GM18868 (cell line): ENCODE data around the gene SUN5.

Source experiments
- ATAC-seq: cut with Tn5 transposase; IDR thresholded peaks from one replicate; pipeline ENCODE4 v1.9.1; 2021; ENCODE audit warnings: mild to moderate bottlenecking, moderate library complexity; ENCODE audit not compliant: unreplicated experiment

Gene SUN5

DNA sequence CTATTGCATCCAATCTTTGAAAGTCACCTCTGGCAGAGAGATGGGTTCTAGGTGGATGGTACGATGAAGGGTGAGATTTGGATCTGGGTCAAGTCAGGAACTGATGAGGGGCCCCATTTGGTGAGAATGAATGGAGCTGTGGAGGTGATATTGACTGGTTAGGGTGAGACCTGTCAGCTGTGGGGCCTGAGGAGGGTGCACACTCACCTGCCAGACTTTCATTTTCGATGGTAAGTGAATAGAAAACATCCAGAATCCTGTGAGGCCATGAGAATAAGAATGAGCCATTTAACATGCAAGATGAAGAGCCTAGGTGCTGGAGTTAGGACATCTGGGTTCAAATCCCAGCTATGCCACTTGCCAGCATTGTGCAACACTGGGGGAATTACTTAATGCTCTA, 6.8 kb downstream of the SUN5 start:
- no peak for ATAC-seq

DNA sequence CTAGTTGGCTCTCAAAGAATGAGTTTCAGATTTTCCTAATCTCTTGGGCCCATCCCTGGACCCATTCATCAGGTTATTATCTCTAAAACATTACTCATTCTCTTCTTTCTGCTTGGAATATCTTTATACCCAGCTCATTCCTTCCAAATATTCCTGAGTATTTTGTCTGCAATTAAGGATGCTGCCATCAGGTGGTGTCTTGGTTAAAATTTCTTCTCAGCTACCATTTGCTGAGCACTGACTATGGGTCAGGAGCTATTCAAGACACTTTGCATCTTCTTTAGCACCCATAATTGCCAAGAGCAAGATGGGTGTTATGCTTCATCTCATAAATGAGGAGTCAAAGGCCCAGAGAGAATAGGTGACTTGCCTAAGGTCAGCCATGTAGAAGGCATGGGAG, 8.4 kb downstream of the SUN5 start:
- ATAC-seq = no peak

DNA sequence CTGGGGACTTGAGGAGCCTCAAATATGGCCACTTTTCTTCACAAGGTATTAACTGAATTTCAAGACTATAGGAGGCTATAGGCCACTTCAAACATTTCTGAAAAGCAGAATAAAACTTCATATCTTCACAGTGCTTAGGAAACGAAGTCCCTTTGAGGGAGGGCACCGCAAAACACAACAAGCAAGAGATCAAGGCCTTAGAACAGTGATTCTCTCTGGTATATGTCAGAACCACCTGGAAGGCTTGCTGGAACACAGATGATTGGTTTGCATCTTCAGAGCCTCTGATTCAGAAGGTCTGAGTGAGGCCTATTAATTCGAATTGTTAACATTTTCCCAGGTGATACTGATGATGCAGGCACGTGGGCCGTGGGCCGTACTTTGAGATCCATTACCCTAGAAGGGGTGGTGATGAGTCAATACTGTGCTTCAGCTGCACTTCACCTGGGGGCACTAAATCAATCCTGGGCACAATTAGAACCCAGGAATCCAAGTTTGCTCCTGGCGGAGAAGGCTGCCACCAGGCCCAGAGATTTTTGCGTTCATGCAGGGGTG, 10.7 kb downstream of the SUN5 start:
- ATAC-seq = no peak

DNA sequence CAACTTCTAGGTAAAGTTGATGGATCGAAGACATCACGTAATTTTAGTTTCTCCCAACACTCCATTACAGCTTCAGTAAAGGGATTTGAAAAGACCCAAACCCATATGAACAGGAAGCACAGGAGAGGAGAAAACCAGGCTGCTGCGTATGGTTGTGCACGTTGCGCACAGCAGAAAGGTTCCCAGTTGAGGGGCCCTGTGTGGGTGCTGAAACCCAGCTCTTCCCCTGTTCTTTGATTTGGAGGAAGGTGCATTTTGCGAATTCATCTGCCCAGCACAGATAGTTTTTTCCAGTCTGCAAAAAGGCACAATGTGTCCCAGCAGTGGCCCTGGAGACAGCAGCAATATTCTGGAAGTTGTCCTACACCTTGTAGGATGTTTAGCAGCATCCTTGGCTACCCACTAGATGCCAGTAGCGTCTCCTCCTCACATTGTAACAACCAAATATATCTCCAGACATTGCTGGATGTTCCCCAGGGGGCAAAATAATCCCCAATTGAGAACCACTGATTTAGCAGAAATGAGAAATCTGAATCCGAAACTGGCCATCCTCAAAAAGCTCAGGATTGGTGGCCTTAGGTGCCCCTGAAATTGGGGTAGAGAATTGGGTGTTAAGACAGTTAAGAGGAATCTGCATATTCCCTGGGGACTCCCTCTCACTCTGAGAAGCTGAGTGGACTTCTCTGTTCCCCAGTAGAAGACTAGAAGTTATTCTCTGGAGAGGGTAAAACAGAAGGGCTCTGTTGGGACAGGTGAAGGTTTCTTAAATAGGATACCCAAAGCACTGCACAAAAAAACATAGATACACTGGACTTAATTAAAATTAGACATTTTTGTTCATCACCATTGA, 12.2 kb downstream of the SUN5 start:
- ATAC-seq = no peak

DNA sequence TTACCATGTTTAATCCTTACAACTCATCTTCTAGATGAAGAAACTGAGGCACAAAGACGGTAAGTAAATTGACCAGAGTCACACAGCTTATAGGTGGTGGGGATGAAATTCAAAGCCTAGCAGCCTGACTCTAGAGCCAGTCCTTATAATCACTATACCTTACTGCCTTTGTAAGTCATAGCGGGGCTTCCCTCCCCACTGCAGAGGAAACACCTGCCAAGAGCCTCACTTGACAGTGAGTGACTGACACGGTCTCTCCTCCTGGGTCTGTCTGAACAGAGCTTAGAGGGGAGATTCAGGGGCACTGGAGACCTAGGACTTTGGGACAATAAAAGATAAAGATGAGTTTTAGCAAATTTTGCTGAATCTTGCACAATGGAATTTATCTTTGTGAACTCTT, 12.8 kb downstream of the SUN5 start:
- ATAC-seq = no peak

DNA sequence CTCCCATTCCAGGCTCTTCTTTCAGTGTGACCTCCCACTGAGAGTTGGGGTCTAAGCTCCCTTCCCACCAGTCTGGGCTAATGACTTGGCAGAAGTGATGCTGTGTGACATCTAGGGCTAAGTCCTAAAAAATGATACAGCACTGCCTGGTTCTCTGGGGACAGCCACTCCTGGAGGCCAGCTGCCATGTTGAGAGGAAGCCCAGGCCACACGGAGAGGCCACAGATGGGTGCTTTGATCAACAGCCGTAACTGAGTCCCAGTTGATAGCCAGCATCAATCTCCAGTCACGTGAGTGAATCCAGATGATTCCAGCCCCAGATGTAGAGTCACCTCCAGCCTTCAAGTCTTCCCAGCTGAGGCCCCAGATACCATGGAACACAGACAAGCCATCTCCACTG, 13.8 kb downstream of the SUN5 start:
- no peak for ATAC-seq

DNA sequence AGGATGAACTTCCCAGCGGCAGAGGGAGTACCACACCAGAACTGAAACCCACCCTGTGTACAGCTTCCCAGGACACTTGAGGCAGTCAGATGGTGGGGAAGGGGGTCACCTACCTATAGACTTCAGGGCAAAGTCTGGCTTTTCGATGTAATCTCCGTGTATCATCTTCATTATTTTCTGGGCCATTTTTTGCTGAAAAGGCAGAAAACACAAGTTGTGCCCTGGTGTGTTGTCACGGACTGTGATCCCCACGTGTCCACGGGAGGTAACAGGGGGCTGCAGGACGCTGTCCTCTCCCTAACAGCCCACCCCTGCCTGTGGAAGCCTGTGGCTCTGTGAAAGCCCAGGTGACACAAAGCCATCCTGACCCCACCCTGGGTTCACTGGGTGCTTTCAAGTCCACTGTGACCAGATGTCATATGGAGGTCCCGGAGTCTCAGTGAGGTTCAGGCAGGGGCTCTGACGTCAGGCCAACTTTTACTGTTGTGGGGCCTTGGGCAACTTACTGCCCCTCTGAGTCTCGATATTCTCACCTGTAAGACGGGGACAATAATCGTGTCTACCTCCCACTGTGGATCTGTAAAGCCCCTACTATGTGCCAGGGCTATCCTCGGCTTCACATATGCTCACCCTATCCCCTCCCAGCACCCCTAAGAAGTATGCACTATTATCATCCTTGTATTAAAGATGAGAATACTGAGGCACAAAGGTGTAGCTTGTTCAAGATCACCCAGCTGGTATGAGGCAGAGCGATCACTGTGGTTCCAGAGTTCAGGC, 14.5 kb downstream of the SUN5 start:
- ATAC-seq = no peak

DNA sequence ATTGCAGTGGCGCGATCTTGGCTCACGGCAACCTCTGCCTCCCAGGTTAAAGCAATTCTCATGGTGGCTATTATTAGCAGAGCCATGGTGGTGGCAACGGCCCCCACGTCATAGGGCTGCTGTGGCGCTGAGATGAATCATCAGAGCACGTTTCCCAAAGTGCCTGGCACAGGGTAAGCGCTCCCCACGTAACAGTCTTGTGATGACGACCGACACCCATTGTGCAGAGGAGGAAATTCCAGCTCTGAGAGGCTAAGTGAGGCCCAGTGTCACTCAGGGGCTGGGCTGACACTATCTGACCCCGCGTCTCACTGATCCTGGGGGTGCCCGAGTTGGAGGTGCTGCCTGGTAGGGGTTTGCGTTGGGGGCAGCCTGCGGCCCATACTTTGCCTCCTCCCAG, 16.2 kb downstream of the SUN5 start:
- ATAC-seq = no peak

DNA sequence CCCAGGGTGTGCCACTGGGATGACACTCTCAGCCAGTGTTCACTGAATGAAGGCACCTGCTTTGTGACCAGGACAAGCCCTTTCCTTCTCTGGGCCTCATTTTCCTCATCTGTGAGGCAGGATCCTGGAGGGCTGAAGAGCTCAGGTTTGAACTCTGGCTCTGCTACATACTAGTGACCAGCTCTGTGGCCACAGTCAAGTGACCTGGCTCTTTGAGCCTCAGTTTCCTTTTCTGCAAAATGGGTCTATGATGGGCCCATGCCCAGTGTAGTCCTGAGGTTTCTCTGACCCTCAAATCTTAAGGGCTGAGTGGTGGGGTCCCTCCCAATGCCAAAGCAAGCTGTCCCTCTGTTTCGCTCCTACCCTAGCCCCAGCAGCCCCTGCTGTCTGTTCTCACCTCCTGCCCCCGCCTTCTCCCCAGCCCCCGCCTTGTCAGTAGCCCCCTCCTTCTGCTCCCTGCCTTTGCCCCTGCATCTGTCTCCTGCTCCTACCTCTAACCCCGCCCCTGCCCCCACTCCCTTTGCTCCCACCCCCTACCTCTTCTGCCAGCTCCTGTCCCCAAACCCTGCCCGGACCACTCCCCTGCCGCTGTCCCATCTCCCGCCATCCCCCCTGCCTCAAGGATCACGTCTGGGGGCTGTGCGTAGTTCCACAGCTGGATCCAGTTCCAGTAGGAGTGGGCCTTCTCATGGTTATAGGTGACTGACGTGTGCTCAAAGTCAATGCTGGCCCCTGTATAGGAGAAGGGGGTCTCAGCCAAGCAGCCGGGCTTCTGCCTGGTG, 17.0 kb downstream of the SUN5 start:
- ATAC-seq = no peak

DNA sequence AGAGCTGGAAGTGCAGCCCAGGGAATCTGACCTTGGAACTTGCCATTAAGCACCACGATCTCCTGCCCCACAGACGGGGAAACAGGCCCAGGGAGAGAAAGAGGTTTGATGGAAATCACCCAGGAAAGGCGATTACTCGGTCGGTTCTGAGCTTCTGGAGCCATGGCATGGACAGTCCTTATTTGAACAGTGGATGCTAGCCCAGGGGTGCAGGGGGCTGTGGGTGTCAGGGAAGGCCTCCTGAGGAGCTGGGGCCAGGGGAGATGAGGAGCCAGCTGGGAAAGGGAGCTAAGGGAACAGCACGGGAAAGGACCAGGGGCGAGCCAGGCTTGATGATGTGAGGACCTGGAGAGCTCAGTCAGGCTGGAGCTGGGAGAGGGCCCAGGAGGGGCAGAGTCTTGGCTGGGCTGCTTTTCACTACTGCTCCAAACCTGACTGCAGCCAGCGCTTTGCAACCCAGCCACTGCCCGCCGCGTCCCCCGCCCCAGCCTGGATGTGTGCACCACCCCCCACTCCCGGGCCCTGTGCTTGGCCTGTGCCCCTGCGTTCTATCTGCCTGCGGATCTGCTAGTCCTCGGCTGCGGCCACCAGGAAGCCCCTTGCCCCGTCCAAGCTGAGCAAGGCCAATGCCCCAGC, 17.8 kb downstream of the SUN5 start:
- no peak for ATAC-seq

DNA sequence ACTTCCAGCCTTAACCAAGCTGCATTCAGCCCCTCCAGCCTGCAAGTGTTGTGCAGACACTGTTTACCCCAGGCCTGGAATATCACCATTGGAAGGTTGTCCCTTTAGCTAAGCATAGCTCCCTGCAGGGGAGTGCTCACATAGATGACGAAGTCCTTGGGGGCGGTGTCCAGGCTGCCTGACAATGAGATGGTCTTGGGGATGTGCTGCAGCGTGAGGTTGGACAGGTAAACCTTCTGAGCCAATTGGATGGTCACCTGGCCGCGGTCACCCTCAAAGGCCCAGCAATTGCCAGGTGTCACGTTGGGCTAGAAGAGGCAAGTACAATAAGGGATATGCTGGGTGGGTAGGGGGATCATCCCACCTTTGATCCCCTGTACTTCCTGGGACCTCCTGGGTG, 18.6 kb downstream of the SUN5 start:
- ATAC-seq = no peak

DNA sequence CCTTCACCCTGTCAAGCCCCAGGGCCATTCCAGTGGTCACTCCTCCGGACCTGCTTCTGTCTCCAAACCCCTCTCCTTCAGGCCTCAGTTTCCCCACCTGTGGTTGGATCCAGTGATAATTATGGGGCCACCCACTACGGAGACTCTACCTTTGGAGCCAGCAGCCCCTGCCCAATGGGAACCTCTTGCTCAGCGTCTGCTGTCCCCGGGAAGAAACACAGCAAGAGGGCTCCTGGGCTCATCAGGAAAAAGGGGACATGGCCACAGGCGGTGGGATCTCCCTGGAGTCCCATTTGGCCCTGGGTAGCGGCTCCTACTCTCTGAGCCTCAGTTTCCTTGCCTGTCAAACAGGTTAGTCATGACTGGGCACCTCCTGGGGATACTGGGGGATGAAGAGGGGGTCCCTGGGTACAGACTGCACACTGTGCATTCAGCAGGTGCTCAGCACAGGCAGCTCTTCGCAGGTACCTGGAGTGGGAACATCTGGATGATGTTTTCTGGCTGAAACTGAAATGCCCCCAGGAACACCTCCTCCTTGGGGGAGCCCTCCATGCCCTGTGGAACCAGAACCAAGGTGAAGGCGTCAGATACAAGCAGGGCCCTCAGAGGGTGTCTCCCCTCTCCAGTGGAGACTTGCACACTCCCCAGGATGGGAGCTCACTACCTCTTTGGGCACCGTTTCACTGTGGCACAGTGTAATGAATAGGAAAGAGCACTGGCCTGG, 19.4 kb downstream of the SUN5 start:
- no peak for ATAC-seq

DNA sequence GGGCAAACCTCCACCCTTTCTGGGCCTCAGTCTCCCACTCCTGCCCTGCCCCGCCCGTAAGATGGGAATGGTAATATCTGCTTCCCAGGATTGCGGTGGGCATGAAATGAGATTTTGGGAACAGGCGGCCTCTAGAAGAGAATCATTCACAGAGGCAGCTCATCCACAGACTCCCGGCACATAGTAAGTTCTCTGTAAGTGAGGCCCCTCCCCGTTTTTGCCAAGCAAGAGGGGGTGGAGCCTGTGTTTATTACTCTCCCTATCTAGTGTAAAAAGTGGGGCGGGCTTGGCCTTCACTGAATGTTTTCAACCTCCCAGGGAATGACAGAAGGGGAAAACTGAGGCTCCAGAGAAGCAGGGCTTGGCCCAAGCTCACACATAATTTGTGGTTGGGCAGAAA, 20.0 kb downstream of the SUN5 start:
- ATAC-seq = no peak

DNA sequence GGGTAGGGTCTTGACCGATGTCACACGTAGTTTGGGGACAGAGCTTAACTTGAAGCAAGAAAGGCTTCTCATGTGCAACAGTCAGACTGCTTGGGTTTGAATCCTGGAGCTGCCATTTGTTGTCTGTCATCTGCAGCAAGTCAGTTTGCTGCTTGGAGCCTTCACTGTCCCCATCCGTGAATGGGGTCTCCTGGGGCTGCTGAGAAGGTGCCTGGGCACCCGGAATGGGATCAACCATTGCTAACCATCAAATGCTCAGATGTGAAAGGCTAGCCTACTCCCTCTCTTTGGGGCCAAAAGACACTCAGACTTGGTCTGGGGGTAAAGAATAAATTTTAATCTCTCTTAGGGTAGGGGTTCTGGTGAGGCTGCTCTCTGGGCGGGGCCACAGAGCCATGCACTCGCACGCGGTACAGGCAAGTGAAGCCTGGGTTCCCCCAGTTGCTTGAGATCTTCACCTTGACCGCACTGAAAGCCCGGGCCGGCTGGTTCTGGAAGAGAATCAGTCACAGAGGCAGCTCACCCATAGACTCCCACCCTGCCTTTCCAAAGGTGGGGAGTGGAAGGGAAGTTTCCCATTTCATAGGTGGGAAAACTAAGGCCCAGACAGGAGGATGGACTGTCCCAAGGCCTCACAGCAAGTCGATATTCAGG, 20.6 kb downstream of the SUN5 start:
- ATAC-seq = no peak

DNA sequence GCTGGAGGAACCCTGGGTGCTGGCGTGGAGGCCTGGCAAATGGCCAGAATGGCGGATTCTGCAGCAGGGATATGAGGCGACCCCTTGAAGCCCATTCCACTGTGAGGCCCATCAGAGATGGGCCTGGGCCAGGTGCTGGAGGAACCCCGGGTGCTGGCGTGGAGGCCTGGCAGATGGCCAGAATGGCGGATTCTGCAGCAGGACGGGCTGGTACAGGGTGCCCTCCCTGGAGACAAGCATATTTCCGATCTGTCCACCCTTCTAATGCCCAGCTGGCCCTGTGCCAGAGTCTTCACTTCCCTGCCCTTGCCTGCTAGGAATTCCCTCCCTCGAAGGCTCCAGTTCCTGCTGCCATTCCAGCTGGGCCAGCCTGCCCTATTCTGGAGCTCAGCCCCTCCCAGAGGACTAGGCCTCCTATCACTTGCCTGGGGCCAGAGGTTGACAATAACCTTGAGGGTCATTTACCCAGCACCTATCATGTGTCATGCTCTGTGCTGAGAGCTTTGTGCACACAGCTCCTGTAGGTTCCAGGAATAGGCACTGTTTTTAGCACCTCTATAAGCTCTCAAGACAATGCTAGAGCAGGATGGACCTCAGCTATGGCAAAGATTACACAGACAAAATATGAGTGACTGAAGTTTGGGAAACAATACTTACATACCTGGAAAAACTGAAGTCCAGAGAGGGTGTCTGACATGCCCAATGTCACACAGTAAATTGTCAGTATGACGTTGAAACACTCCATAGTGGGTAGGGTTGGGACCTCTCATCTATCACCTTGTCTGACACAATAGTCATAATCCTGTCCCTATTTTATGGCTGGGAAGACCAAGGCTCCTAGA, 21.4 kb downstream of the SUN5 start:
- ATAC-seq = no peak

DNA sequence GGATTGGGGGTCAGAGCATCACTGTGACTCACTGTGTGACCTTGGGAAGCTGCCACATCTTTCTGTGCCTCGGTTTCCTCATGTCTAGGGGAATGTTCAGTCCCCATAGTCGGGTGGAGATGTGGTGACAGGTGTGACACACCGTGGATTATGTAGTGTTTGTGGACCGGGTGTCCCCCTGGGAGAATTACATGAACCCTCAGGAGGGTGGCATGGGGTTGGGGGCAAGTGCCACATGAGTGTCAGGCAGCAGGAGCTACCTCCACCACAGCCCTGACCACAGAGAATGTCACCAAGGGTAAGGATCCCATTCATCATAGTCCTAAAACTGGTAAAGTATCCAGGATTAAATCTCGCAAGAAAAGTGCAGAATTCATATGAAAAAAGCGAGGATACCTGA, 23.2 kb downstream of the SUN5 start:
- ATAC-seq = no peak

DNA sequence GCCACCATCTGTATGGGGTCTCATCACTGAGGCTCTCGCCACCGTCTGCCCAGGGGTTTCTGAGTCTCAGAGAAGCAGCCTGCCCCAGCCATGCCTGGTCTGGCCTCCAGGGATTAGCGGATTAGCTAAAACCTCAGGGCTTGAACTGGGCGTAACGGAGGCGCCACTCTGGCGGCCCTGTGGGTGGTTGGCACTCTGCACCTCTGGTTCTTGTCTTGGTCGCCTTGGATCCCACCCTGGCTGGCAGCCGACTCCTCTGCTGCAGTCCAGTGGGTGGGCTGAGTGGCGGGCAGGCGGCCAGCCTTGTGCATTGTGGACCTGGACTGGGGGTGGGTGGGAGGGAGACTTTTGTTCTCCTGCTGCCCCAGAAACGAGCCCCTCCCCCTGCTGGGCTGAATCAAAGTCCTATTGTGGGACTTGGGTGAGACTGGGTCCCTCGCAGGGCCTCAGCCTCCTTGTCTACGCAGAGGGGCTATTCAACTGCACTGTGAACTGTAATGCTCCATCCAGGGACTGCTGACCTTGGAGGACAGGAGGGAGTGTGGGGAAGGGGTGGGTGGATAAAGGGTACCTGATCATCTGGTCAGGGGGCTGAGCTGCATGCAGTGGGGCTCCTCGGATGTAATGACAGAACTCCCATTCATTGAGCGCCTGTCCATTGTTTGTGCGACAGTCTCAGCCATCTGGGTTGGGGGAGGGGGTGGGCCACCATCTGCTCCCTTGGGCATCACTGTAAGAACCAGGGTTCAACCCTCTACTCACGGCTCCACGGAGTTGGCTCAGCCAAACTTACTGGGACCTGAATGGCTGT, 23.9 kb downstream of the SUN5 start:
- no peak for ATAC-seq
